HEK293 (cell line): ENCODE data around the gene LRSAM1.

Experiments
- CTCF ChIA-PET: fragments of 350-600 bp; formaldehyde crosslinking; extraction: SDS; loops from one replicate; lab custom pipeline; 2021; ENCODE audit warnings: antibody characterized with exemption; lab: Yijun Ruan, JAX
- POLR2A ChIA-PET: fragments of 300-600 bp; formaldehyde crosslinking; extraction: SDS; loops from one replicate; lab custom pipeline; 2020; ENCODE audit warnings: antibody characterized with exemption, inconsistent platforms; lab: Yijun Ruan, JAX
- H3K27ac ChIP-seq: fragments of 200-500 bp; sonication (Bioruptor generic); 2 replicates; pipeline ENCODE4 v1.5.1; 2014; ENCODE audit warnings: low read depth, low read length, control low read depth, inconsistent platforms; ENCODE audit errors: extremely low read depth
- H3K36me3 ChIP-seq, 2 experiments: fragments of 200-500 bp in 1 of 2; sonication (Bioruptor generic) in 1 of 2; 1 replicate in 1 of 2; 2 replicates in 1 of 2; pipeline ENCODE4 v1.5.1; 2014 to 2017; ENCODE audit warnings: inconsistent platforms in 2 of 2, low read length in 2 of 2; ENCODE audit not compliant: control insufficient read depth in 2 of 2, insufficient read depth in 1 of 2
- H3K4me1 ChIP-seq: fragments of 200-500 bp; sonication (Bioruptor generic); 2 replicates; pipeline ENCODE4 v1.5.1; 2014; ENCODE audit warnings: mild to moderate bottlenecking, low read length, inconsistent platforms; ENCODE audit not compliant: control insufficient read depth, insufficient read depth
- H3K4me3 ChIP-seq: 2 replicates; pipeline ENCODE4 v1.5.1; 2011; ENCODE audit warnings: low read depth, mild to moderate bottlenecking, control low read depth, low read length, moderate library complexity
- H3K9me3 ChIP-seq: fragments of 200-500 bp; sonication (Bioruptor generic); 2 replicates; pipeline ENCODE4 v1.5.1; 2014; ENCODE audit warnings: low read depth, low read length, inconsistent platforms; ENCODE audit not compliant: control insufficient read depth, insufficient read depth
- EGR2 ChIP-seq: fragments of 450-650 bp; formaldehyde crosslinking; IDR thresholded peaks from 2 replicates; pipeline ENCODE4 v1.5.1; 2016; ENCODE audit warnings: low read depth, missing biosample characterization, missing genetic modification characterization
- GLIS1 ChIP-seq: fragments of 450-650 bp; formaldehyde crosslinking; IDR thresholded peaks from 2 replicates; pipeline ENCODE4 v1.5.1; 2016; ENCODE audit warnings: missing biosample characterization, missing genetic modification characterization
- GLIS2 ChIP-seq: fragments of 450-650 bp; formaldehyde crosslinking; IDR thresholded peaks from 2 replicates; pipeline ENCODE4 v1.5.1; 2016; ENCODE audit warnings: missing biosample characterization, missing genetic modification characterization
- INSM2 ChIP-seq: fragments of 450-650 bp; formaldehyde crosslinking; IDR thresholded peaks from 2 replicates; pipeline ENCODE4 v1.5.1; 2016; ENCODE audit warnings: missing biosample characterization, missing genetic modification characterization
- KLF10 ChIP-seq: fragments of 450-650 bp; IDR thresholded peaks from 2 replicates; pipeline ENCODE4 v1.5.1; 2018; ENCODE audit warnings: missing biosample characterization, mild to moderate bottlenecking, missing genetic modification characterization
- KLF8 ChIP-seq: fragments of 450-650 bp; formaldehyde crosslinking; IDR thresholded peaks from 2 replicates; pipeline ENCODE4 v1.5.1; 2016; ENCODE audit warnings: missing biosample characterization, missing genetic modification characterization
- PRDM10 ChIP-seq: fragments of 450-650 bp; formaldehyde crosslinking; IDR thresholded peaks from 2 replicates; pipeline ENCODE4 v1.5.1; 2016; ENCODE audit warnings: missing biosample characterization, missing genetic modification characterization
- ZBTB20 ChIP-seq: fragments of 450-650 bp; formaldehyde crosslinking; IDR thresholded peaks from 2 replicates; pipeline ENCODE4 v1.5.1; 2016; ENCODE audit warnings: missing biosample characterization, missing genetic modification characterization
- ZBTB49 ChIP-seq: fragments of 450-650 bp; formaldehyde crosslinking; IDR thresholded peaks from 2 replicates; pipeline ENCODE4 v1.5.1; 2016; ENCODE audit warnings: missing biosample characterization, missing genetic modification characterization, low read depth
- ZBTB8A ChIP-seq: fragments of 450-650 bp; formaldehyde crosslinking; IDR thresholded peaks from 2 replicates; pipeline ENCODE4 v1.5.1; 2016; ENCODE audit warnings: missing biosample characterization, missing genetic modification characterization
- ZFHX2 ChIP-seq: fragments of 450-650 bp; formaldehyde crosslinking; conservative IDR thresholded peaks from 2 replicates; pipeline ENCODE4 v1.5.1; 2016; ENCODE audit warnings: missing biosample characterization, missing genetic modification characterization
- ZNF121 ChIP-seq: fragments of 450-650 bp; formaldehyde crosslinking; IDR thresholded peaks from 2 replicates; pipeline ENCODE4 v1.5.1; 2016; ENCODE audit warnings: missing biosample characterization, missing genetic modification characterization
- ZNF140 ChIP-seq: fragments of 450-650 bp; formaldehyde crosslinking; IDR thresholded peaks from 2 replicates; pipeline ENCODE4 v1.5.1; 2016; ENCODE audit warnings: missing biosample characterization, missing genetic modification characterization
- ZNF292 ChIP-seq: fragments of 450-650 bp; formaldehyde crosslinking; IDR thresholded peaks from 2 replicates; pipeline ENCODE4 v1.5.1; 2016; ENCODE audit warnings: low read depth, missing biosample characterization, missing genetic modification characterization, borderline replicate concordance
- ZNF501 ChIP-seq: fragments of 450-650 bp; formaldehyde crosslinking; IDR thresholded peaks from 2 replicates; pipeline ENCODE4 v1.5.1; 2016; ENCODE audit warnings: missing biosample characterization, missing genetic modification characterization
- ZNF623 ChIP-seq: fragments of 450-650 bp; formaldehyde crosslinking; IDR thresholded peaks from 2 replicates; pipeline ENCODE4 v1.5.1; 2016; ENCODE audit warnings: missing biosample characterization, missing genetic modification characterization
- ZNF654 ChIP-seq: fragments of 450-650 bp; formaldehyde crosslinking; IDR thresholded peaks from 2 replicates; pipeline ENCODE4 v1.5.1; 2016; ENCODE audit warnings: low read depth, missing biosample characterization, missing genetic modification characterization
- ZNF670 ChIP-seq: fragments of 450-650 bp; formaldehyde crosslinking; IDR thresholded peaks from 2 replicates; pipeline ENCODE4 v1.5.1; 2016; ENCODE audit warnings: missing biosample characterization, missing genetic modification characterization, low read depth
- ZNF768 ChIP-seq: fragments of 450-650 bp; formaldehyde crosslinking; IDR thresholded peaks from 2 replicates; pipeline ENCODE4 v1.5.1; 2018; ENCODE audit warnings: missing biosample characterization, mild to moderate bottlenecking, missing genetic modification characterization

Gene LRSAM1

GRCh38 chr9:127541176-127541575 lies 89.9 kb downstream of the LRSAM1 start:
- TF ChIP-seq ZNF768: peak; percentile 80; the same call in 1 of the 2 replicates
- no peak for TF ChIP-seq INSM2 (tag by site-specific recombination)
- TF ChIP-seq ZNF623 (tag by site-specific recombination): no peak
- TF ChIP-seq ZBTB20 (tag by site-specific recombination): no peak
- TF ChIP-seq, all 188 proteins: peak for 1
- Histone ChIP-seq H3K9me3 (no peaks in the 10 kb centered on the region), H3K4me1 (no peaks in the 10 kb centered on the region), H3K27ac (no peak overlapping the region), H3K36me3 (no peaks in the 10 kb centered on the region), H3K4me3 (no peak overlapping the region)
- CTCF ChIA-PET: interaction anchor here (1.1 to 2.2 kb wide), 5 partner anchors 14 to 194 kb away, joined by 3 to 8 read pairs (median 4); no protein-coding TSS in a partner anchor
- POLR2A ChIA-PET: no interaction called here

GRCh38 chr9:127541865-127542264 lies 90.6 kb downstream of the LRSAM1 start:
- TF ChIP-seq ZNF140 (tag by site-specific recombination) (no peak), ZNF121 (tag by site-specific recombination) (no peak), ZBTB8A (no peak), ZNF292 (tag by site-specific recombination) (no peak), KLF10 (no peak), GLIS1 (tag by site-specific recombination) (0 out of 2 replicates have a peak, but pooled peaks have one; percentile 22), ZFHX2 (tag by site-specific recombination) (peak; percentile 29), GLIS2 (tag by site-specific recombination) (0 out of 2 replicates have a peak, but pooled peaks have one; percentile 25)
- H3K4me1 ChIP-seq: no peaks in the 10 kb centered on the region
- ChIA-PET CTCF (interaction anchor here (0.6 to 1.2 kb wide), 3 partner anchors 16 to 193 kb away, joined by 3 read pairs; no protein-coding TSS in a partner anchor), POLR2A (no interaction called here)
- no peaks in the 10 kb centered on the region for H3K36me3 ChIP-seq
- no peak overlapping the region for H3K27ac ChIP-seq
- no peaks in the 10 kb centered on the region for H3K9me3 ChIP-seq
- H3K4me3 ChIP-seq: no peak overlapping the region

- no peaks in the 10 kb centered on the region for H3K36me3 ChIP-seq
- no peaks in the 10 kb centered on the region for H3K9me3 ChIP-seq
- H3K4me1 ChIP-seq: no peaks in the 10 kb centered on the region
- CTCF ChIA-PET: interaction anchor here (1.6 kb wide), 1 partner anchor 192 kb away, joined by 5 read pairs; the partner anchor contains the start of gene TOR2A
- TF ChIP-seq ZNF501 (no peak), PRDM10 (tag by site-specific recombination) (no peak), ZBTB49 (tag by site-specific recombination) (no peak), ZNF670 (tag by site-specific recombination) (no peak), KLF8 (tag by site-specific recombination) (no peak), ZNF654 (no peak), EGR2 (tag by site-specific recombination) (no peak)
- POLR2A ChIA-PET: no interaction called here
- no peak overlapping the region for H3K4me3 ChIP-seq
- H3K27ac ChIP-seq: no peak overlapping the region
Observed at GRCh38 chr9:127543221-127543620, 91.9 kb downstream of the LRSAM1 start.
